Astrocyte of the spinal cord (primary cell): ENCODE measurements around the gene RIF1.

ENCODE experiments used
- DNase-seq: peaks from one replicate; pipeline ENCODE4 v3.0.0; 2011; ENCODE audit warnings: low read depth, low spot score
- H3K4me3 ChIP-seq: 2 replicates; pipeline ENCODE4 v1.5.1; 2011; ENCODE audit warnings: low read depth, mild to moderate bottlenecking, low read length, moderate library complexity
- CTCF ChIP-seq: IDR thresholded peaks from 2 replicates; pipeline ENCODE4 v1.5.1; 2012; ENCODE audit warnings: low read depth, mild to moderate bottlenecking, low read length, inconsistent platforms
- in situ Hi-C: cut with HindIII; loops from 2 replicates; pipeline ENCODE4 v1.10.0; 2017; ENCODE audit warnings: low sequenced_read_pairs

Gene RIF1

GRCh38 chr2:151490276-151490675 is 80.6 kb downstream of the RIF1 start:
- in situ Hi-C loops = no loop called here
- no peak for DNase-seq
- no peak for TF ChIP-seq CTCF
- no peak overlapping the region for H3K4me3 ChIP-seq

GRCh38 chr2:151491496-151491895 is 81.8 kb downstream of the RIF1 start:
- no peak for DNase-seq
- in situ Hi-C loops = no loop called here
- no peak for TF ChIP-seq CTCF
- H3K4me3 ChIP-seq = no peak overlapping the region

- no peak overlapping the region for H3K4me3 ChIP-seq
- no peak for DNase-seq
- in situ Hi-C loops = no loop called here
- no peak for TF ChIP-seq CTCF
These were observed 88.5 kb downstream of the RIF1 start for GRCh38 chr2:151498178-151498577.

GRCh38 chr2:151506170-151506569 is 96.5 kb downstream of the RIF1 start:
- H3K4me3 ChIP-seq = no peak overlapping the region
- DNase-seq = no peak
- no peak for TF ChIP-seq CTCF
- in situ Hi-C loops = no loop called here

- H3K4me3 ChIP-seq = no peak overlapping the region
- in situ Hi-C loops = no loop called here
- no peak for TF ChIP-seq CTCF
- DNase-seq = no peak
These were observed 98.8 kb downstream of the RIF1 start for GRCh38 chr2:151508519-151508918.

GRCh38 chr2:151518802-151519201 is 109.1 kb downstream of the RIF1 start:
- no peak overlapping the region for H3K4me3 ChIP-seq
- in situ Hi-C loops = no loop called here
- TF ChIP-seq CTCF = no peak
- DNase-seq = peak; percentile 2

GRCh38 chr2:151520976-151521375 is 111.3 kb downstream of the RIF1 start:
- no peak for DNase-seq
- no peak for TF ChIP-seq CTCF
- in situ Hi-C loops = no loop called here
- H3K4me3 ChIP-seq = no peak overlapping the region
